OCI-LY7 (cell line): ENCODE data around the gene GCAT. TPM values are rescaled to one million over a fixed set of nuclear protein-coding genes. Genes with fewer than 3 reads are reported as not detected.

Experiments
- BruUV-seq: library from RNA; stranded (reverse); fragments of 400-500 nt; replicated peaks from 2 replicates; lab custom pipeline; 2021; lab: Mats Ljungman, UMichigan
- CTCF ChIA-PET: fragments of 300-600 bp; sonication (Branson Sonifier 250); formaldehyde crosslinking; loops from one replicate; lab custom pipeline; 2022; ENCODE audit warnings: antibody characterized with exemption; ENCODE audit not compliant: unreplicated experiment; lab: Charles Lee
- POLR2A ChIA-PET: fragments of 300-600 bp; sonication (Branson Sonifier 250); formaldehyde crosslinking; loops from one replicate; lab custom pipeline; 2022; ENCODE audit warnings: antibody characterized with exemption; lab: Charles Lee
- DNase-seq: peaks from one replicate; pipeline ENCODE4 v3.0.0-alpha.2; 2015; ENCODE audit warnings: low spot score
- H2AFZ ChIP-seq: fragments of 200-600 bp; sonication (generic), shearing (Covaris generic); 2 replicates; pipeline ENCODE4 v1.6.1; 2014; ENCODE audit warnings: mild to moderate bottlenecking, antibody characterized with exemption, low read length, moderate library complexity
- H3K27ac ChIP-seq: fragments of 200-600 bp; sonication (generic); 2 replicates; pipeline ENCODE4 v1.5.1; 2014; ENCODE audit warnings: mixed run types, low read depth, mild to moderate bottlenecking, moderate library complexity, low read length, inconsistent platforms; ENCODE audit not compliant: poor library complexity, severe bottlenecking
- H3K36me3 ChIP-seq: fragments of 200-600 bp; sonication (generic); 2 replicates; pipeline ENCODE4 v1.6.1; 2014; ENCODE audit warnings: mild to moderate bottlenecking, antibody characterized with exemption, low read length, moderate library complexity, mixed read lengths; ENCODE audit not compliant: insufficient read depth
- H3K4me1 ChIP-seq: fragments of 200-600 bp; sonication (generic); 2 replicates; pipeline ENCODE4 v1.5.1; 2014; ENCODE audit warnings: mild to moderate bottlenecking, low read length; ENCODE audit not compliant: insufficient read depth, poor library complexity, severe bottlenecking
- H3K4me2 ChIP-seq: fragments of 200-600 bp; sonication (generic); 2 replicates; pipeline ENCODE4 v1.6.1; 2014; ENCODE audit warnings: mild to moderate bottlenecking, low read length
- H3K4me3 ChIP-seq: fragments of 200-600 bp; sonication (generic); 2 replicates; pipeline ENCODE4 v1.5.1; 2014; ENCODE audit warnings: mild to moderate bottlenecking, low read depth, low read length; ENCODE audit not compliant: poor library complexity, severe bottlenecking
- H3K79me2 ChIP-seq: fragments of 200-600 bp; sonication (generic); 2 replicates; pipeline ENCODE4 v1.6.1; 2016; ENCODE audit warnings: low read depth, mild to moderate bottlenecking, low read length, moderate library complexity, mixed read lengths; ENCODE audit not compliant: insufficient read depth
- H3K9me2 ChIP-seq: fragments of 200-600 bp; sonication (generic); 2 replicates; pipeline ENCODE4 v1.6.1; 2016; ENCODE audit warnings: mild to moderate bottlenecking, low read length, mixed read lengths; ENCODE audit not compliant: insufficient read depth
- H3K9me3 ChIP-seq: fragments of 200-600 bp; sonication (generic); 2 replicates; pipeline ENCODE4 v1.6.1; 2014; ENCODE audit warnings: mild to moderate bottlenecking, mixed run types, low read length, mixed read lengths
- H4K20me1 ChIP-seq: fragments of 200-600 bp; sonication (generic); 2 replicates; pipeline ENCODE4 v1.6.1; 2014; ENCODE audit warnings: mild to moderate bottlenecking, antibody characterized with exemption, low read length, moderate library complexity, mixed read lengths; ENCODE audit not compliant: insufficient read depth
- EZH2phosphoT487 ChIP-seq: fragments of 200-600 bp; sonication (generic); IDR thresholded peaks from 2 replicates; pipeline ENCODE4 v1.6.1; 2018; ENCODE audit warnings: low read depth, borderline replicate concordance, mild to moderate bottlenecking, mixed run types, antibody characterized with exemption, low read length, moderate library complexity, mixed read lengths
- intact Hi-C: fragments of 100-400 bp; cut with micrococcal nuclease; formaldehyde crosslinking; loops from one replicate; pipeline ENCODE4 v1.10.0; 2022; ENCODE audit not compliant: unreplicated experiment
- total RNA-seq, 2 experiments: library from RNA; depleted of rRNA in 1 of 2; stranded (reverse); fragments of >200 nt in 1 of 2; shearing (Covaris generic) in 1 of 2; gene quantifications; 2 replicates each; pipeline ENCODE4 v1.2.3, GENCODE V29; 2014 to 2022
- TF ChIP-seq, protein P1 (sequence below): fragments of 200-600 bp; sonication (generic); conservative IDR thresholded peaks from 2 replicates; pipeline ENCODE4 v1.5.1; 2014; ENCODE audit warnings: mild to moderate bottlenecking, antibody characterized with exemption, low read length, moderate library complexity, mixed read lengths

The GCAT gene
- total RNA-seq, 2 experiments from 2014 or later, result 14.6 to 17.3 TPM

DNA sequence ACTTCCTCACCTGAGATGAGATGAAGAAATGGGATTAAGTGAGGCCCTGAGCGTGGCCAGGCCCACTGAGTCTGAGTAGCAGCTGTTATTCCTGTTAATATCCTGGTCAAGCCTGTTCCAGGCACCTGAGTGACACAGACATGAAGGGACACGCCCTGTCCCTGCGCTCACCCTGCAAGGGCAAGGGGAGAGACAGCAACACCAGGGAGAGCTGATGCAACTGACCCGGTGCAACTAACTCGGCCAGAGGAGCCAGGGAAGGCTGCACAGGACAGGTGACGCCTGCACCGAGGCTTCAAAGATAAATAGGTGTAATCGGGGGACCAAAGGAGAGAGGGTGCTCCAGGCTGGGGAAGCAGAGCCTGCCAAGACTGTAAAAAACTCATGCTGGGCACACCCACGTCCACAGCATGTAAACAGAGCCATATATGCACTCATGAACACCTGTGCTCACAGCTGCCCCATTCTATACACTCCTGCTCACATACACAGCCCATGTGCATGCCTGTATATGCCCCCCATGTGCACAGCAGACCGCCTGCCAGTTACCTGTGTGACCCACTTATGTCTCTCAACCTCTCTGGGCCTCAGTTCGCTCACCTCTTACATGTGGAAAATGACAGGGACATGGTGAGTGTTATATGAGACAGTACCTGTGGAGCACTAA is 22.8 kb upstream of the GCAT start:
- intact Hi-C loops, result no loop called here
- DNase-seq, result no peak
- no peaks in the 10 kb centered on the region for H3K79me2 ChIP-seq
- H3K9me3 ChIP-seq, result no peaks in the 10 kb centered on the region
- H3K27ac ChIP-seq, result no peak overlapping the region
- no peak for TF ChIP-seq EZH2phosphoT487
- TF ChIP-seq, protein P1, sequence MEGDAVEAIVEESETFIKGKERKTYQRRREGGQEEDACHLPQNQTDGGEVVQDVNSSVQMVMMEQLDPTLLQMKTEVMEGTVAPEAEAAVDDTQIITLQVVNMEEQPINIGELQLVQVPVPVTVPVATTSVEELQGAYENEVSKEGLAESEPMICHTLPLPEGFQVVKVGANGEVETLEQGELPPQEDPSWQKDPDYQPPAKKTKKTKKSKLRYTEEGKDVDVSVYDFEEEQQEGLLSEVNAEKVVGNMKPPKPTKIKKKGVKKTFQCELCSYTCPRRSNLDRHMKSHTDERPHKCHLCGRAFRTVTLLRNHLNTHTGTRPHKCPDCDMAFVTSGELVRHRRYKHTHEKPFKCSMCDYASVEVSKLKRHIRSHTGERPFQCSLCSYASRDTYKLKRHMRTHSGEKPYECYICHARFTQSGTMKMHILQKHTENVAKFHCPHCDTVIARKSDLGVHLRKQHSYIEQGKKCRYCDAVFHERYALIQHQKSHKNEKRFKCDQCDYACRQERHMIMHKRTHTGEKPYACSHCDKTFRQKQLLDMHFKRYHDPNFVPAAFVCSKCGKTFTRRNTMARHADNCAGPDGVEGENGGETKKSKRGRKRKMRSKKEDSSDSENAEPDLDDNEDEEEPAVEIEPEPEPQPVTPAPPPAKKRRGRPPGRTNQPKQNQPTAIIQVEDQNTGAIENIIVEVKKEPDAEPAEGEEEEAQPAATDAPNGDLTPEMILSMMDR, result no peak
- no peak overlapping the region for H3K4me2 ChIP-seq
- no peaks in the 10 kb centered on the region for H3K9me2 ChIP-seq
- no peaks in the 10 kb centered on the region for H3K36me3 ChIP-seq
- no peaks in the 10 kb centered on the region for H4K20me1 ChIP-seq
- POLR2A ChIA-PET, result no interaction called here
- H3K4me1 ChIP-seq, result peaks cover 7% of the 10 kb centered on the region
- H2AFZ ChIP-seq, result no peak overlapping the region
- no TSS peak for BruUV-seq
- no peak overlapping the region for H3K4me3 ChIP-seq
- CTCF ChIA-PET, result no interaction called here

DNA sequence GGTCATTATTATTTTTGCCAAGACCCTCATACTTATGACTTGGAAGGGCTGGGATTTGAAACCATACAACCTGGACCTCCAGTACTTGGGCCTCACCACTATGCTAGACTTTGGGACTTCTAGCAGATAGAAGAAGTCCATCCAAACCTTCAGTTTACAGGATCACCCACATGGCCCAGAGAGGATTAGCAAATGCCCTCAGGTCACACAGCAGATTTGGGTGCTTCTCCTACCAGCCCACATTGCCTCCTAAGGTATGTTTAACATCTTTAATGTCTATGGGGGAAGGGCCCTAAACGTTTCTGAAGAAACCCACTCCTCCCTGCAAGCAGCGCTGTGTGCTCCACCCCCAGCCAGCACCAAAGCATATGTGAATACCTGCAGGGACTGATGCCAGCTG is 17.5 kb upstream of the GCAT start:
- no peak for DNase-seq
- H3K4me1 ChIP-seq, result no peaks in the 10 kb centered on the region
- no peaks in the 10 kb centered on the region for H4K20me1 ChIP-seq
- H3K4me2 ChIP-seq, result no peak overlapping the region
- H3K27ac ChIP-seq, result no peak overlapping the region
- ChIA-PET CTCF (no interaction called here), POLR2A (no interaction called here)
- H3K9me2 ChIP-seq, result no peaks in the 10 kb centered on the region
- H3K79me2 ChIP-seq, result no peaks in the 10 kb centered on the region
- intact Hi-C loops, result no loop called here
- H3K4me3 ChIP-seq, result no peak overlapping the region
- no peak overlapping the region for H2AFZ ChIP-seq
- no TSS peak for BruUV-seq
- no peaks in the 10 kb centered on the region for H3K36me3 ChIP-seq
- TF ChIP-seq EZH2phosphoT487, result no peak
- TF ChIP-seq, protein P1, result no peak
- H3K9me3 ChIP-seq, result no peaks in the 10 kb centered on the region

DNA sequence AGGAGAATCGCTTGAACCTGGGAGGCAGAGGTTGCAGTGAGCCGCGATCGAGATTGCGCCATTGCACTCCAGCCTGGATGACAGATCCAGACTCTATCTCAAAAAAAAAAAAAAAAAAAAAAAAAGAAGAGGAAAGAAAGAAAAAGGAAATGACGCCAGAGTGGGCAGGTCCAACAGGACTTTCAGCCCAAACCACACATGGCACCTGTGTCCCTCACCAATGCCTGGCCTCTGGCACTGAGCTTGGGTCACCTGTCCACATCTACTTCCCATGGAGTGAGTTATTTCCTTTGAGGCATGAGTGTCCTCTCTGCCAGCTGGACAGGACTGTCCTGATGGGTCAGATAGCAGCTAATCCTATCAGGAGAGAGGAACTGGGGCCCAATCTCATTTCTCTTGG is 15.2 kb upstream of the GCAT start:
- Histone ChIP-seq H3K4me2 (no peak overlapping the region), H3K4me3 (no peak overlapping the region), H3K9me2 (no peaks in the 10 kb centered on the region), H2AFZ (no peak overlapping the region), H3K79me2 (no peaks in the 10 kb centered on the region), H4K20me1 (no peaks in the 10 kb centered on the region), H3K4me1 (no peaks in the 10 kb centered on the region), H3K9me3 (no peaks in the 10 kb centered on the region), H3K36me3 (no peaks in the 10 kb centered on the region), H3K27ac (no peak overlapping the region)
- ChIA-PET CTCF (no interaction called here), POLR2A (interaction anchor here (1.6 kb wide), 1 partner anchor 15 kb away, joined by 6 read pairs; the partner anchor contains the start of gene GCAT)
- TF ChIP-seq, protein P1, result no peak
- no peak for TF ChIP-seq EZH2phosphoT487
- BruUV-seq, result no TSS peak
- intact Hi-C loops, result no loop called here
- no peak for DNase-seq
